K562 (cell line): Measurements from ENCODE around the gene GRB14.

Experiments
- ATF4 ChIP-seq: fragments of 450-650 bp; formaldehyde crosslinking; IDR thresholded peaks from 2 replicates; pipeline ENCODE4 v1.4.0; 2022; ENCODE audit warnings: mild to moderate bottlenecking, moderate library complexity
- CTCF ChIP-seq, 3 experiments: IDR thresholded peaks in 2 of 3; conservative IDR thresholded peaks in 1 of 3; 2 replicates each; pipeline ENCODE4 v1.5.1; 2011 to 2012; ENCODE audit warnings: low read length in 3 of 3, mild to moderate bottlenecking in 3 of 3, control low read depth in 2 of 3, improper control_type of control experiment in 1 of 3, inconsistent platforms in 1 of 3, low read depth in 1 of 3, mixed read lengths in 1 of 3, moderate library complexity in 1 of 3; ENCODE audit not compliant: insufficient read depth in 2 of 3
- KLF16 ChIP-seq: IDR thresholded peaks from 2 replicates; pipeline ENCODE4 v1.6.1; 2016; ENCODE audit warnings: antibody characterized with exemption
- SAFB2 ChIP-seq: fragments of 200-400 bp; formaldehyde crosslinking; IDR thresholded peaks from 2 replicates; pipeline ENCODE4 v1.6.1; 2018; ENCODE audit warnings: borderline replicate concordance, low read length, low read depth, moderate library complexity; ENCODE audit not compliant: severe bottlenecking
- SIRT6 ChIP-seq: IDR thresholded peaks from one replicate; pipeline ENCODE4 v1.6.1; 2012; ENCODE audit warnings: low read depth, mild to moderate bottlenecking, control low read depth, inconsistent platforms, low read length, moderate library complexity
- SRSF3 ChIP-seq: fragments of 200-400 bp; formaldehyde crosslinking; IDR thresholded peaks from 2 replicates; pipeline ENCODE4 v1.6.1; 2016; ENCODE audit warnings: mild to moderate bottlenecking, low read length, moderate library complexity; ENCODE audit not compliant: insufficient read depth
- ZBTB43 ChIP-seq: sonication (generic); formaldehyde crosslinking; IDR thresholded peaks from 2 replicates; pipeline ENCODE4 v1.8.0; 2023; ENCODE audit warnings: mild to moderate bottlenecking, missing genetic modification reagents
- ZNF134 ChIP-seq: fragments of 250-450 bp; sonication (Bioruptor Pico); conservative IDR thresholded peaks from 2 replicates; pipeline ENCODE4 v1.4.0; 2020
- TF ChIP-seq, protein P1 (sequence below): sonication (generic); formaldehyde crosslinking; IDR thresholded peaks from 2 replicates; pipeline ENCODE4 v1.8.1; 2023; ENCODE audit warnings: mild to moderate bottlenecking, missing genetic modification reagents

DNA sequence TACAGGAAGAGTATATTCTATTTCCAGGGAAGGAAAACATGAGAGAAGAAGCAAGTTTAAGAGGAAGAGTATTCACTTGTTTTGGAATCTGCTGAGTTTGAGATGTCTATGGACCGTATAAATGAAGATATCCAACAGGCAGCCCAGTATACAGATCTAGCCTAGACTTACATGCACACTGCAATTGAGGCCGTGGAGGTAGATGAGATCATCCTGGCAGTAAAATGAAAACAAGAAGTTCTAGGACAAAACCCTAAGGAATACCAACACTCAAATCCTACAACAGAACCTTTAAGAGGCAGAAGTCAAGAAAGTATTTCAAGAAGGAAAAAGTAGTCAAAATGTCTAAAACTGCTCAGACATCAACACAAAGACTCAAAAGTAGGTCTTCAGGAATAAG lies 16.0 kb downstream of the GRB14 start:
- TF ChIP-seq CTCF (IDR thresholded peaks at IDR 0.05 in 2 of 3, conservative IDR thresholded peaks at IDR 0.05 in 1 of 3; ENCODE audit: insufficient read depth in 2 of 3, low read depth in 1 of 3, low read length in 3 of 3) (no peak), ATF4 (CRISPR knock-in tag) (no peak), ZBTB43 (CRISPR knock-in tag) (no peak), KLF16 (no peak), ZNF134 (CRISPR knock-in tag) (no peak), SIRT6 (no peak), SRSF3 (no peak), SAFB2 (no peak)
- TF ChIP-seq, protein P1, sequence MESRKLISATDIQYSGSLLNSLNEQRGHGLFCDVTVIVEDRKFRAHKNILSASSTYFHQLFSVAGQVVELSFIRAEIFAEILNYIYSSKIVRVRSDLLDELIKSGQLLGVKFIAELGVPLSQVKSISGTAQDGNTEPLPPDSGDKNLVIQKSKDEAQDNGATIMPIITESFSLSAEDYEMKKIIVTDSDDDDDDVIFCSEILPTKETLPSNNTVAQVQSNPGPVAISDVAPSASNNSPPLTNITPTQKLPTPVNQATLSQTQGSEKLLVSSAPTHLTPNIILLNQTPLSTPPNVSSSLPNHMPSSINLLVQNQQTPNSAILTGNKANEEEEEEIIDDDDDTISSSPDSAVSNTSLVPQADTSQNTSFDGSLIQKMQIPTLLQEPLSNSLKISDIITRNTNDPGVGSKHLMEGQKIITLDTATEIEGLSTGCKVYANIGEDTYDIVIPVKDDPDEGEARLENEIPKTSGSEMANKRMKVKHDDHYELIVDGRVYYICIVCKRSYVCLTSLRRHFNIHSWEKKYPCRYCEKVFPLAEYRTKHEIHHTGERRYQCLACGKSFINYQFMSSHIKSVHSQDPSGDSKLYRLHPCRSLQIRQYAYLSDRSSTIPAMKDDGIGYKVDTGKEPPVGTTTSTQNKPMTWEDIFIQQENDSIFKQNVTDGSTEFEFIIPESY (CRISPR knock-in tag), result no peak
